B cell (primary cell): ENCODE data around the gene CLP1.
"Not testable (repeated sequence)": the region's sequence is repeated elsewhere in the genome, so short reads cannot be mapped to it uniquely, and the experiment has no call there.

Experiments
- CTCF ChIP-seq: fragments of 200-600 bp; IDR thresholded peaks from one replicate; pipeline ENCODE4 v1.8.0; 2022; ENCODE audit warnings: antibody characterized with exemption, mild to moderate bottlenecking
- EZH2 ChIP-seq: IDR thresholded peaks from 2 replicates; pipeline ENCODE4 v1.6.1; 2012; ENCODE audit warnings: borderline replicate concordance, low read depth, mild to moderate bottlenecking, moderate library complexity, low read length; ENCODE audit not compliant: insufficient read depth, poor library complexity, severe bottlenecking

DNA sequence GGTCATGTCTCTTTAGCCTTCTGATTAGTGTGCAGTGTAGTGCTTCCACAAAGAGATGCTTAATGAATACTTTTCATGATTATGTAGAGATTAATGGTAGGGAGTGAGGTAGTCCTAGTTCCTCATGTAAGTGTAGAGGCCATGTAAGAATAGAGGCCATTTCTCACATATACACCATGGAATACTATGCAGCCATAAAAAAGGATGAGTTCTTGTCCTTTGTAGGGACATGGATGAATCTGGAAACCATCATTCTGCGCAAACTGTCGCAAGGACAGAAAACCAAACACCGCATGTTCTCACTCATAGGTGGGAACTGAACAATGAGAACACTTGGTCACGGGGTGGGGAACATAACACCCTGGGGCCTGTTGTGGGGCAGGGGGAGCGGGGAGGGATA is 32.9 kb downstream of the CLP1 start:
- not testable (repeated sequence) for TF ChIP-seq CTCF, EZH2
